GM21423 (cell line): ENCODE data around the gene CCDC8.
"Not testable (repeated sequence)": the region's sequence is repeated elsewhere in the genome, so short reads cannot be mapped to it uniquely, and the experiment has no call there.

ENCODE experiments used
- ATAC-seq: cut with Tn5 transposase; IDR thresholded peaks from one replicate; pipeline ENCODE4 v1.9.1; 2021; ENCODE audit warnings: mild to moderate bottlenecking, moderate library complexity; ENCODE audit not compliant: unreplicated experiment

Gene CCDC8

DNA sequence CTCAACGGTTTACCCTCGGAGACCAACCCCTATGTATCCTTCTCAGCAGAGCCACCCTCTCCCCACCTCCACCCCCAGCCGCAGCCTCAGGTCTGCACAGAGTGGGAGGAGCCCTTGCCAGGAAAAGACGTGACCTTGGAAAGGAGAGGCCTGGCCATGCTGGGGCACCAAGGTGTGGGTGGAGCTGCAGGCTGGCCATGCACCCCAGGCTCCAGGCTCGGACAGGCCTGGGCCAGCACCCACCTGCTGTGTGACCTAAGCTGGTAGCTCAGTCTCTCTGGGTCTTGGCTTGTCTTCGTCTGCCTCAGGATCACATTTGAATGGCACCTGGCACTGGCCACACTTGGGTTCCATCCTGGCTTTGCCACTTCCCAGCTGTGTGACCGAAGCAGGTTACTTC, 29.5 kb downstream of the CCDC8 start:
- ATAC-seq: no peak

DNA sequence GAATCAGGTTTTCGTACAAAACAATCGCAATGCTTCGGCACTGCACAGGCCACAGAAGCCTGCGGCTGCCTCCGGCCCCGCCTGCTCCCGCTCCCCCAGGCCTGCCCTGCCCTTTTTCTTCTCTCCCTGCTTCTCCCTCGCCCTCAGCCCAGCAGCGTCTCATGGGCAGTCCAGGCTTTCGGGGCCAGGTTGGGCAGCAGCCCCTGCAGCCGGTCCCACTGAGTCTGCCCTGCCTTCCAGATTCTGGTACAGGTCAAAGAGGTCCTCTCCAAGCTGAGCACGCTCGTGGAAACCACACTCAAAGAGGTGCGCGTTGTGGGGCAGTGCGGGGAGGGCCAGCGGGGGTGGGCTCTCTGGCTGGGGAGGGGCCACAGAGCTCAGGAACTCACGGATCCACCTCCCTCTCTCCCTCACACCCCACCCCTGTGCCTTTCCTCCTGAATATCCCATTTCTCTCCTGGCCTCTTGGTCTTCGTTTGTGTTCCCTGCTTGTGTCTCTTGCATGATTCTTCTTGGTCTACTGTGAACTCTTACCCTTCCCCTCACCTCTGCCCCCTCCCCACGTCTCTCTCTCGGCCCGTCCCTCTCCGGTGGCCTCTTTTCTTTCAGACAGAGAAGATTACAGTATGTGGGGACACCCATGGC, 30.1 kb downstream of the CCDC8 start:
- no peak for ATAC-seq

DNA sequence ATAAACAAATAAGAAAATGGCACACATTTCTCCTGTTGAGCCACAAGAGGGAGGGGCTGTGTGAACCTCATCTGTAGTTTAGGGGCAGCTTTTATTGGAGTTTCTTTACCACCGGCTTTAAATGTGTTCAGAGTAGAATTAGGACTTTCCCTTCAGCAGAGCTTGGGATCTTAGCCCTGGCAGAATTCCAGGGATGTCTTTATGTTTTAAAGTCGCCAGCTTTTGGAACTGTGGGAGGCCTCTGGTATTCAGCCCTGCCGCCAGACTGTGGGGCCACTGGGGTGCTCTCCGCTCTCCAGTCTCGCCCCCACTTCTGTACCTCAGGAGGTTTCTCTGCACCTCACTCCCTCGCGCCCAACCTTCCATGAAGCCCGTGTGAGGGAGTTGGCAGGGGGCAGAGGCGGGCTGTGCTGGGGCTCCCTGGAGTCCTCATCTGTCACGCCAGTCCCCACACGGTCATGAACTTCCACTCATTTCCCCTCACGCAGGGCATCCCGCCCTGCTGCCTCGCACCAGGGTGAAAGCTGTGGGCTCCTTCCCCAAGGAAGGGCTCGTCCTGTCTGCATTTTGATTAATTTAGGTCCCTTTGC, 31.5 kb downstream of the CCDC8 start:
- ATAC-seq: no peak

DNA sequence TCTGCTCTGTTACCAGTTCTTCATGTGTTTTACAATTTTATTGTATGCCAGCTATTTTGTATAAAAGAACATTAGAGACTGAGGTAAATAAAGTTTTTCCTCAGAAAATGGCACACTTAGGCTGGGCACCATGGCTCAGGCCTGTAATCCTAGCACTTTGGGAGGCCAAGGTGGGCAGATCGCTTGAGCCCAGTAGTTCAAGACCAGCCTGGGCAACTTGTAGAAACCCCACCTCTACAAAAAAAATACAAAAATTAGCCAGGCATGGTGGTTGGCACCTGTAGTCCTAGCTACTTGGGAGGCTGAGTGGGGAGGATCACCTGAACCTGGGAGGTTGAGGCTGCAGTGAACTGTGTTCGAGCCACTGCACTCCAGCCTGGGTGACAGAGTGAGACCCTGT, 32.0 kb downstream of the CCDC8 start:
- ATAC-seq: no peak

DNA sequence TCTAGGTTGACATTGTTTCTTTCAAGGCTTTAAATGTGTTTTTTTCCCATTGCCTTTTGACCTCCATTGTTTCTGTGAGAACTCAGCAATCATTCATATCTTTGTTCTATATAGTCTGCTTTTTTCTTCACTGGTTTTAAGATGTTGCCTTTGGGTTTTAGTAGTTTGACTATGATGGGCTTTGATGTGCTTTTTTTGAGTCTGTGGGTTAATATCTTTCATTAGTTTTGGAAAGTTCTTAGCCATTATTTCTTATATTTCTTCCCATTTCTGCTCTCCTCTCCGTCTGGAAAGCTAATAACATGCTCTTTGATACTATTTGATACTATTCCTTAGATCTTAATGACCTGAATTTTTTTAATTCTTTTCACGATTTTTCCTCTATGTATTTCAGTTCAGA, 32.7 kb downstream of the CCDC8 start:
- no peak for ATAC-seq

DNA sequence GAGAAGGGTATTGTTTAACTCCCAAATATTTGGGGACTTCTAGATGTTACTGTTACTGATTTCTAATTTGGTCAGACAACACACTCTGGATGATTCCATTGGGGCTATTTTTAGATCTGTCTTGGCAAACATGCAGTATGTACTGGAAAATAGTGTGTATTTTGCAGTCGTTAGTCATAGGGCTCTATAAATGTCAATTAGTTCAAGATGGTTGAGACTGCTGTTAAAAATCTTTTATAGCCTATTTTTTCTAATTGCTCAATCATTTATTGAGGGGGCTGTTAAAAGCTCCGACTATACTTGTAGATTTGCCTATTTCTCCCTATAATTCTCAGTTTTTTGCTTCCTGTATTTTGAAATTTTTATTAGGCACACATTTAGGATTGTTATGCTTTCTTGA, 35.1 kb downstream of the CCDC8 start:
- no peak for ATAC-seq

DNA sequence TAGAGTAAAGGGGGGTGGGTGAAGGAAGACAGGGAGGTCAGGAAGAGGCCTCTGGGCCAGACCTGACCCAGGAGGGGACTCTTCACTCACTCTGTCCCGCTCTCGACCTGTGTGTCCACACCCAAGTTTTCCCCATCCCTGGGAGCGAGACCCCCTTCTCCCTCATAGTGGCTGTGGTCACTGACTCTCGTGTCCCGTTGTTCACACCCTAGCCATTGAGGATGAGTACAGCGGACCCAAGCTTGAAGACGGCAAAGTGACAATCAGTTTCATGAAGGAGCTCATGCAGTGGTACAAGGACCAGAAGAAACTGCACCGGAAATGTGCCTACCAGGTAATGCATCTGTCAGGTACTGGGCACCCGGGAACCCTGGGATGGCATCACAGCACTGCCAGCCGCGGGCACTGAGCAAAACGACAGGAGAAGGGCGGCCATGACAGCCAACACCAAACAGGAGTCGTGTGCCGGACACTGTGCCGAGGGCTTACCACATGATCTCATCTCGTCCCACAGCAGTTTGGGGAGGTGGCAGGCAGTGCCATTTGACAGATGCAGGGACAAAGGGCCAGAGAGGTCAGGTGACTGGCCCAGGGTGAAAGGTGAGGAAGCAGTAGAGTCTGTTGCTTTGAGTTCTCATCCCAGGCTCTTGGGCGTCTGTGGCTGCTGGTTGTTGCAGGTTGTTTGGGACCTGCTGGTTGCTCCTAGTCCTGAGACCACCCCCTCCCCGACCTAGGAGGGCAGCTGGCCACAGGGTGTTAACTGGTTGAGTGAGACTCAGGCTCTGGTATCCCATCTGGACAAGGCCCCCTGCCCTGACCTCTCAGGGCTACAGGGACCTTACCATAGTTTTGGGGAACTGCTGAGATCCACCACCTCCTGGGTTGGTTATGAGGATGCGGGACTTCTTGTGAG, 36.9 kb downstream of the CCDC8 start:
- no peak for ATAC-seq

DNA sequence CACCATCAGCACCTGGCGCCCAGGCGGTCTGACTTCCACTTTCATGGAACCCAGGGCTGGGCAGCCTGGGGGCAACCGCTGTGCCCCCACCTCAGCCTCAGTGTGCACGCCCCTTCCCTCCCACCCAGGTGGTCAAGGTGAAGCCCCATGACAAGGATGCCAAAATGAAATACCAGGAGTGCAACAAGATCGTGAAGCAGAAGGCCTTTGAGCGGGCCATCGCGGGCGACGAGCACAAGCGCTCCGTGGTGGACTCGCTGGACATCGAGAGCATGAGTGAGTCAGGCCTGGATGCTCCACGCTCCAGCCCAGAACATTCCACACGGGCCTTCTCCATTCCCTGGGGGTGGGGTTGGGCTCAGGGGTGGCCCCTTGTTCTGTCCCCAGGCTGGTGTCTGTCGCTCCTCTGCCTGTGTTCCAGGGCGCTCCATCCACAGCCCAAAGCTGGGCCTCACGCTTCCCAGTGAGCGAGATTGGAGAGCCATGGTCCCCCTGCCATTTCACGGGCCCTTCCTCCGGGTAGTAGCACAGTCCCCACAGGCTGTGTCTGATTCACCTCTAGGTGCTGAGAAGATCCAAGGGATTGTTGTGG, 37.8 kb downstream of the CCDC8 start:
- not testable (repeated sequence) for ATAC-seq

DNA sequence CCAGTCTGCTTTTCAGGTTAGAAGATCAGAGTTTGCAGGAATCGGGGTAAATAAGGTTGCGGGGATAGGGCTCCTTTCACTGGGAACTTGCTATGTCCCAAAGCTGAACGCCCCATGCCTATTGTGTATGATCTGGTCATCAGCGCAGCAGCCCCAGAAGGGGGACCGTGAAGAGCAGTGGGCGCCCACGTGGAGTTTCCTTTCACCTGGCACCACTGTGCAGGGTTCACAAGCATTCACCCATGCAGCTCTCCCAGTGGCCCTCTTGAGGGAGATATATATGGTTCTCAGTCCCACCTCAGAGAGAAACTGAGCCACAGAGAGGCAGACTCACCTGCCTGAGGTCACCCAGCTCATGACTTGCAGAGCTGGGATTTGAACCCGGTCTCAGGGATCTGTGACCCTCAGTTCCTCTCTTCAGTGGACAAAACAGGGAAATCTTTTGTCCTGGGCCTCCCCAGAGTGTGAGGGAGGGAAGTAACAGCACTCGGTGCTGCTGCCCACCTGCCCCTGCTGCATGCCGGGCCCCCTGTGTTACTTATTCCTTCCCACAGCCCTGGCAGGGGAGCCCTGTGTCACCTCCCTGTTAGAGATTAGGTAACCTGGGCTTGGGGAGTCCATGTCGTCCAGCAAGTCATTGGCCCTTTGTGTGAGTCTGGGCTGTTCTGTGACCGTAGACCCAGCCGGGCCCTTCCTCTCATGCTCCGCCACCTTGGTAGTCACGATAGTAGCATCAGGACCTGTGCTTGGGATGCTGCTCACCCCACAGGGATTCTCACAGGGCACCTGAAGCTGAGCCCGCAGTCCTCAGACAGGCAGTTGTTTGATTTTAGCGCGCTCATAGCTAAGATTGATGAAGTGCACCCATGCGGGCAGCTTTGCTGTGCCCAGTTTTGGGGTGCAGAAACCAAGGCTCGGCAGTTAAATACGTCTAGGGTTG, 38.6 kb downstream of the CCDC8 start:
- no peak for ATAC-seq

DNA sequence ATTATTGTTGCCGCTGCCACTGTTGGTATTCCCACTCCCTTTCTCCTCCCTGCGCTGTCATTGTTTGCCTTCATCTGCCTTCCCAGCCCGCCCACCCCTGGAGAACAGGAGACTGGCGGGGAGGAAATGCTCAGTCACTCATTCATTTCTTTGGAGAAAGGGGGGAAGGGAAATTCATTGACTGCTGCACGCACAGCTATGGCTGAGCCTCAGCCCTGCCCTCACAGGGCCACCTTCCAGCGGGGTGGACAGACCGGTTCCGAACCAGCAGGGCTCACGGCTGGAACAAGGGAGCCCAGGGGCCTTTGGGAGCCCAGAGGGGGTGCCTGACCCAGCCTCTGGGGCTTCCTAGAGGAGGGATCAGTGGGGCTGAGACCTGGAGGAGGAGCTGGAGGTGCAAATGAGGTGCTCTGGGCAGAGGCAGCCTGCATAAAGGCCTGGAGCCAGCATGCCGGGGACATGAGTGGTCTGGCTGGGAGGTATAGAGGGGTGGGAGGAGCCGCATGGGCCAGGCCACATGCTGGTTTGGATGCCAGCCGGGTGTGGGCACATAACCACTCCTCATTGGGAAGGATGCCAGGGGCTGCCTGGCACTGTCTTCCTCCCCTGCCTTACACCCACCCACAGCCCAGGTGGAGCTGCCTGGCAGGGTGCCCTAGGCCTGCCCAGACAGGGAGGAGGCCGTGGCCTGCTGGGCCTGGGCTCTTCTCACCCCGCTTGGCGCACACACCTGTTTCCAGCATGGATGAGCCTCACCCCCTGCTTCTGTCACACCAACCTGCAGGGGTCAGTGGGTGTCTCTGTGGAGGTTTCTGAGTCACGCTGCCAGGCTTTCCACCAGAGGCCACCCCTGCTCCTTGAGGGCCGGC, 39.6 kb downstream of the CCDC8 start:
- ATAC-seq: no peak

DNA sequence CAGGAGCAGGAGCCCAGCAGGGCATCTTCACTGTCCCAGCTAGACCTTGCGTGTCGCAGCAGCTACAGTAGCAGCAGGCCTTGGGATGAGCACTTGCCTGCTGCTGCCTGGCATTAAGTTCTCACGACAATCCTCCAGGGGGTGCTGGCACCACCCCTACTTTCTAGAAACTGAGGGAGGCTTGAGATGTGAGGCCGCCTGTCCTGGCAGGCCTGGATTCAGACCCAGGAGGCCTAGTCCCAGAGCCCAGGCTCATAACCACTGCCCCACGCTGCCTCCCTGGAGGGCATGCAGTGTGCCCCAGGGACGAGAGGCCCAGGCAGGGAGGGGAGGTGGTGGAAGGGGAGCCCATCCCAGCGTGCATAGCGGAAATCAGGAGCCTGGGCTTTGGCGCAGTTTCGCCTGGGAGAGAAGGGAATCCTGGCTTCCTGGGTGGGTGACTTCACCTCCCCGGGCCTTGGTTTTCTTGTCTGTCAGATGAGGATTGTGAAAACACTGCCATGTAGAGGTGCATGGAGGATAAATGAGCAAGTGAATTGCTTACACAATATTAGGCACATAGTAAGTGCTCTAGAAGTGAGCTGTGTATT, 40.4 kb downstream of the CCDC8 start:
- ATAC-seq: no peak

DNA sequence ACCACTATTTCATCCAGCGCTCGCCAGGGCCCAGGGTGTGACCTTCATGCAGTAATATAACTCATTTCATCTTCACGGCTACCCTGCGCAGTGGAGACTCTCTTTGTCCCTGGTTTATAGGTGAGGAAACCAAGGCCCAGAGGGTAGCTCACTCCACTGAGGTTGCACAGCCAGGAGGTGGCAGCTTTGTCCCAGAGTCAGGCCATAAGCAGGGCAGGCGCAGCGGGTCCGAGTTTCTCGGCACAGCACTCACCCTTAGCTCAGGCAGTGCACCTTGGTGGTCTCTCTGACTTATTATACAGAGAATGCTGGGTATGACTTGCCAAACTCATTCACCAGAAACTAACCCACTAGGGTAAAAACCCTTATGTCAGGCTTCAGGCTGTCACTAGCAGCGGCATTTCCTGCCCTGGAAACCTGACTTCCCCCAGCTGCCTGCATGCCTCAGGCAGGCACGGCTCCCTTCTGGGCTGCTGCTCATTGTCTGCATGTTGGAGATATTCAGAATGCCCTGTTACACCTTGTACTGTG, 41.9 kb downstream of the CCDC8 start:
- no peak for ATAC-seq

DNA sequence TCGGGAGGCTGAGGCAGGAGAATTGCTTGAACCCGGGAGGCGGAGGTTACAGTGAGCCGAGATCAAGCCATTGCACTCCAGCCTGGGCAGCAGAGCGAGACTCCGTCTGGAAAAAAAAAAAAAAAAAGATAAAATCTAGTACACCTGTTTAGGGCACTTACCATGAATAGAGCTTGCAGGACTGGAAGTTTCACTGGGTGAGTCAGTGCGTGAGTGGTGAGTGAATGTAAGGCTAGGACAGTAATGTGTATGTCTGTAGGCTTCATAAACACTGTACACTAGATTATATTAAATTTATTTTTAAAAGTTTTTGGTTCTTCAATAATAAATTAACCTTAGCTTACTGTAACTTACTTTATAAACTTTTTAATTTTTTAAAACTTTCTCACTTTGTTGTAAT, 43.5 kb downstream of the CCDC8 start:
- no peak for ATAC-seq

DNA sequence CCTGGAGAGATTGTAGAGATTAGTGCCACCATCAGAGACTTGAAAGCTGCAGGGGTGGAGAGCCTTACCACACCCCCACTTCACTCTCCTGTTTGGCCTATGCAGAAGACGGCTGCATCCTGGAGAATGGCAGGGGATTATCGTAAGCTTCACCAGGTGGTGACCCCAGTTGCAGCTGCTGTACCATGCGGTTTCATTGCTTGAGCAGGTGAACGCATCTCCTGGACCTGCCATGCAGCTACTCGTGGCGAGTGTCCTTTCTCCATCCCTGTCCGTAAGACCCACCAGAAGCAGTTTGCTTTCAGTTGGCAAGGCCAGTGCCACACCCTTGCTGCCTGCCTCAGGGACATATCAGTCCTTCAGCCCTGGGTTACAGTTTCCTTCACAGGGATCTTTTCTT, 45.2 kb downstream of the CCDC8 start:
- ATAC-seq: no peak

DNA sequence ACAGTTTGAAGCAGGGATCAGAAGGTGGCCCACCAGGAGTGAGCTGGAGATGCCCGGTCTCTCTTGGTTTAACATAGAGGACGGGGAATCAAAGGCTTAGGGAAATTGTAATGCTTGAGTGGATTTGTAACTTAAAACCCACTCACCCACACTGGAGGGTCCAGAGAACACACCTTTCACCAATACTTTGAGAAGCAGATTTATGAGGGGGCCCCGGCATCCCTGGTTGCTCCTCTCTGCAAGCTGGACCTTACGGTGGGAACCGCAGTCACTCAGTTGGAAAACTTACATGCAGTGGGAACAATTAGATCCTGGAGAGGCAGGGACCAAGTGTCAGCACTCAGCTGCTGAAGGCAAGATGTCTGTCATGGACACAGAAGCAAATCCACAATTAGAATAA, 45.9 kb downstream of the CCDC8 start:
- no peak for ATAC-seq

DNA sequence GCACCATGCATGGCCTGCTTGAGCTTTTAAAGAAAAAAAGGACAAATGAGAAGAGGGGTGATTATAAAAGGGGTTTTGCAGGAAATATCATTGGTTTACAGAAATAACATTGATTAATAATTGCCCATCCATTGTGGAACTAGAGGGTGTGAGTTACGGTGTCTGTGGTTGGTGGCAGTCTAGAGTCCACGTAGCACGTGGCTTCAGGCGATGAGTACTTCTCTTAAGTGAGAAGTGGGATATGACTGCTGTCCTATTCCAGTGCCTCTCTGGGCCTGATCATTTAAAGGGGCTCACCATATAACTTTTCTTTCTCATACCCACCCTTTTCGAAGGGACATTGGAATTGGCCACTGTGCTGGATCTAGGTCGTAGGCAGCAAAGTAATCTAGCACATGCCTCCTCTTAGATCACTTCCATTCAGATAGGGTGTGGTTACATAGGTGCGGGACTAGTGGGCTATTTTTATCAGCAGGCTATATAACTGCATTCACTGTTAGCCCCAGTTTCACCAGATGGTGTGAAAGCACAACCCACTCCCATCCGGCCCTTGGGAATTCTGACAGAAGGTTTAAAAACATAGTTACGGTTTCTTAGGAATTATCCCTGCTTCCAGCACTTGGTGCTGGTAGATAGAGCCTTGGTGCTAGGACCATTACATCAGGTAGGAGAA, 46.6 kb downstream of the CCDC8 start:
- no peak for ATAC-seq

DNA sequence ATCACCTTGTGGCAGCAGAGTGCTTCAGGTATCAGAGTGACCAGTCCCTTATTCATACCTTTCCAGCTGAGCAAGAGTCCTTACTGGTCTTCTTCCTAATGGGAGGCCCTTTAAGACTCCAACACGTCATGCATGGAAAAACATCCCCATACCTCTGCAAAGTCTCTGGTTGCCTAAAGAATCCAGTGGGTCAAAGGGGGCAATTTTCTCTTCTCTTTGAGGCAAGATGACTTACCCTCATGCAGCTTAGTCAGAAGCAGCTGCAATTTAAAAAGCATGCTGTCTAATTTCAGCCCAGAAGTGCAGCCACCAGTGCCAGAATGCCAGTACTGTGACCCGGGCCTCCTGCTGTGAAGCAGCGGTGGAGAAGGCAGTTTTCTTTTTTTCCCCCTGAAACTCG, 47.8 kb downstream of the CCDC8 start:
- ATAC-seq: no peak

DNA sequence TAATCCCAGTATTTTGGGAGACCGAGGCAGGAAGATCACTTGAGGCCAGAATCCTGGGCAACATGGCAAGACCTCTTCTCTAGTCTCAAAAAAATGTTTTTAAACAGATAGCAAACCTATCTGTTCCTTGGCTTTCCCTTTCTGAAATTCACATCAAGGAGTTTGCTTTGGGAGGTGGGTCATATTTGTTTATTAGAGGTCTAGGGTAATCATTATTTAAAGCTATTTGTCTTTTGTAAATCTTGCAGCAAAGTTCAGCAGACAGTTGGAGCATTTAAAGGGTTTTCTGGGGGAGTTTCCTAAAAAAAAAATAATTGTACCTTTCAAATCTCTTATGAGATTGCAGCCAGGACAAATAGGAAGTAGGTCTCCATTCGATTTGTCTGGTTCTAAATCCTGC, 49.0 kb downstream of the CCDC8 start:
- ATAC-seq: no peak
